GM19452 (cell line): ENCODE results near the gene DGAT2L6.
A peak's percentile ranks its signal among the peaks of the same experiment; 100 is the strongest.
"Not testable (repeated sequence)": the region's sequence is repeated elsewhere in the genome, so short reads cannot be mapped to it uniquely, and the experiment has no call there.

ENCODE experiments used
- ATAC-seq: cut with Tn5 transposase; IDR thresholded peaks from one replicate; pipeline ENCODE4 v1.9.1; 2021; ENCODE audit not compliant: unreplicated experiment

Gene DGAT2L6

DNA sequence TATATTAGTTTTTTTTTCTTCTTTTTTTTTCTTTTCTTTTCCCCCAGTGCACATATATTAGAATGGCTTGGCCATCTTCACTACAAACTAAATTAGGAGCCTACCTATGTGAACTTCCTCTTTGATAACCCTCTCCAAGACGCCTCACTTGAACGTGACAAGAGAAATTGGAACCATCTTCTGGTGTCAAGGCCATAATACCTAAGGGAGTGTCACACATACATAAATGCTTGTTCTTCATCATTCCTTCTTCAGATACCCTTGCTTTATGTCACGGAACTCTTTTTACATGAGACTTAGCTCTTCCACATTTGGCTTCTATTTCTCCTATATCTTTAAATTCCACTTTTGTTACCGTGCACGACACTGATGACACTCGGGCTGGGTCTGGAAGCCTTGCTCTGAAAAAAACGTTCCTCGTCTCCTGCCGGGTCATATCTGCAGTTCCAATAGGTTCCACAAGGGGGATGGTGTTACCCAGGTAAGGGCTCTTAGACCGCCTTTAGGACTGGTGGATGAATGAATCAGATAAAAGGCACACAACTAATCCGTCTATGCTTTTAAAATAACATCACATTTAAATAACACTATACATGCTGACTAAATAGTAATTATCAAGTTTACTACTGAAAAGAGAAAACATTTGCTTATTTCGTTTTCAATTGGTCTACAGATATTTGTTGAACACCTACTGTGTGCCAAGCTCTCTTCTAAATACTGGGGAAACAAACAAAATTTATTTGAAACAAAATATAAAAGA lies 19.9 kb downstream of the DGAT2L6 start:
- peak; percentile 78 for ATAC-seq

DNA sequence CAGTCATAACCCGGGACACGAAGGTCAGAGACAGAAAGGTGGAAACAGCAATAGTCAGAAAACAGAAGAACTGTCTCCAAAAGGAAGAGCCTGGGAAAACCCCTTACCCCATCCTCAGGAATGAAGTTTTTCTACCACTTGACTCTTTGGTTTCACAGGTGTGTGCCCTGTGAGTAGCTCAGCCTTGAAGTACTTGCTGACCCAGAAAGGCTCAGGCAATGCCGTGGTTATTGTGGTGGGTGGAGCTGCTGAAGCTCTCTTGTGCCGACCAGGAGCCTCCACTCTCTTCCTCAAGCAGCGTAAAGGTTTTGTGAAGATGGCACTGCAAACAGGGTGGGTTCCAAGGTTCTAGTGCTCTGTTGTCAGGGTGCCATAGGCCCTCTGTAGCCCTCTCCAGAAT lies 24.4 kb downstream of the DGAT2L6 start:
- ATAC-seq, result no peak

DNA sequence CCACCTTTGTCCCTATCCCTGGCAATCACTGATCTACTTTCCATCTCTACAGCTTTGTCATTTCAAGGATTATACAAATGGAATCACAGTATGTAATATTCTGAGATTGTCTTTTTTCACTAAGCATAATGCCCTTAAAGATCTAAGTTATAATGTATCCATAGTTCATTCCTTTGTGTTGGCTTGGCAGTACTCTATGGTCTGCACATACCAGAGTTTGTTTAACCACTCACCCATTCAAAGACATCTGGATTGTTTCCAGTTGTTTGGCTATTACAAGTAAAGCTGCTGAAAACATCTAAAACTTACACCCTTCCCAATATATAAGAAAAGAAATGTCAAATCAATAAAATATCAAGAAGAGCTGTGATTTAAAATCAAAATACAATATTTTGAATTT lies 31.2 kb downstream of the DGAT2L6 start:
- ATAC-seq, result no peak

DNA sequence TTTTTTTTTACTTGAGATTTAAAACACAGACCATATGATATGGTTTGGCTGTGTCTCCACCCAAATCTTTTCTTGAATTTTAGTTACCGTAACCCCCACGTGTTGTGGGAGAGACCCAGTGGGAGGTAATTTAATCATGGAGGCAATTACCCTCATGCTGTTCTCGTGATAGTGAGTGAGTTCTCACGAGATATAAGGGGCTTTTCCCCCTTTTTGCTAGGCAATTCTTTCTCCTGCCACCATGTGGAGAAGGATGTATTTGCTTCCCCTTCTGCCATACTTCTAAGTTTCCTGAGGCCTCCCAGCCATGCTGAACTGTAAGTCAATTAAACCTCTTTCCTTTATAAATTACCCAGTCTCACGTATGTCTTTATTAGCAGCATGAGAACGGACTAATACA lies 32.3 kb downstream of the DGAT2L6 start:
- not testable (repeated sequence) for ATAC-seq

DNA sequence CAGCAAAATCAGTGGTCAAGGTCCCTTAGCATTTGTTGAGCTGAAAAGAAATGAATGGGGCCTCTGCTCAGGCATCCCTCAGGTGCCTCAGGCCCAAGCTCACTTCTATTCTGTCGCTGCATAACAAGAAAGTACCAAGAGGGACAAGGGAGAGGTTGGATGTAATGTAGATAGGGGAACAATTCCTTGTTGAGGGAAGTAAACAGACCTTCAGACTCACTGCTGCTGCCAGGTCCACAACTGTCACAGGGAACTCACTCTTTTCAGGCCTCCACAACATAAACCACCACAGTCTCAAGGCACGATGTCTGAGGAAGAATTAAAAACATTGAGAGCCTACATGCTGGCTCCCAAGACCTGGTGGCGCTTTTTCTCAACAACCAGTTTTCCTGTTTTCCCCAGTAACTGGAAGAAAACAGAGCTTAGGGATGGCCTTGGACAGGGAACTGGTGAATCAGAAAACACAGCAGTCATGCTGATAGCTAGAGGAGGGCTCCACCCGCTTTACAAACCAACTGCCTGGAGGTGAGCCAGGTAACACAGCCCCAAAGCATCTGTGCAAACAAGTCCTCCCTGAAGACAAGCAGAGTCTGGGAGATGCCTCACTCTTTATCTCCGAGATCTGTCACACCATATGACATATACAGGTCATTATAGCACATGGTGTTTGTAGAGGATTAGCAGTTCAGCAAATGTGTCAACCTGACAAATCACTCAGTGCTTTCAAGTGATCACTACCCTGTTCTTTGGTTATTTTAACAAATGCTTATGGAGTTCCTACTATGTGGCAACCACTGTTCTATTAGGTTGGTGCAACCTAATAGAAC lies 42.9 kb downstream of the DGAT2L6 start:
- no peak for ATAC-seq

DNA sequence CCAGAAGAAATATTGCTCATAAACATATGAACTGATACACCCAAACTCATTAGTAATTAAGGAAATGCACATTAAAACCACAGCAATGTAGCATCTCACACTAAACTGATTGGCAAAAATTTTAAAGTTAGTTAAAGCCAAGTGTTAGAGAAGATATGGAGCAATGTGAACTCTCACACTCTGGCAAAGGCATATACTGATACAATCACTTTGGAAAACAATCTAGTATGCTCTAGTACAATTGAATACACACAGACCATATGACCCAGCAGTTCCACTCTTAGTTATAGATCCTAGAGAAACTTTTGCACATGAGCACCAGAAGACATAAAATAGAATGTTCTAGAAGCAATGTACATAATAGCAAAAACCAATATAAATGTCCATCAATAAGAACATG lies 48.8 kb downstream of the DGAT2L6 start:
- no peak for ATAC-seq

DNA sequence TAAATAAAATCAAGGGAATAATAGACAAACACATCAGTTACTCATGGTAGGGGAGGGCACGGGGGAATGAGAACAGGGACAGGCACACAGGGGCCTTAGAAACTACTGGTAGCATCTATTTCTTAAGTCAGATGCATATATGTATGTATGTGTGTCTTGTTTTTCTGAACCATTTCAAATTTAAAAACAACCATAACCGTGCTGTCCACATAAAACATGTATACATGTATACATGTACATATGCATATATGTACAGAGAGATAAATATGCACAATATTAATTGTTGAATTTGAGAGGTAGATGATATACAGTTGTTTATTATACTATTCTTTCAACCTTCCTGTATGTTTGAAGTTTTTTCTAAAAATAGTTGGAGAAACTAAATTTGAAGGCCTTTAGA lies 49.4 kb downstream of the DGAT2L6 start:
- no peak for ATAC-seq

DNA sequence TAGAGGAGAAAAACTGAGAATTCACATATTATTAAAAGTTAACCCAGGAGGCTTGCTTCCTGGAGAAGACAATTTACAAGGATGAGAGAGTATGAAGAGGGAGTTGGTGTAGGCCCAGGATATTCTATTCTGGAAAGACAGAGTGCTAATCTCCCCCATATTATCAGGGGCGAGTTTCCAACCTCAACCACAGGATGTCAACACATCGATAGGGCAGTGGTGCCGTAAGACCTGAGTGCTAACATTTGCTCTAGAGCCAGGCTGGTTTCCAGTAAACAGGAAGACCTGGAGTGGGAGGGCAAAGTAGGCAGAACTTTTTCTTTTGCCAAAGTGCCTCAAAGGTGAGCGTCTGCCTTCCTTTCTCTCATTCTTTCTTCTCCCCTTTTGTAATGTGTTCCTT lies 54.4 kb downstream of the DGAT2L6 start:
- ATAC-seq, result no peak

DNA sequence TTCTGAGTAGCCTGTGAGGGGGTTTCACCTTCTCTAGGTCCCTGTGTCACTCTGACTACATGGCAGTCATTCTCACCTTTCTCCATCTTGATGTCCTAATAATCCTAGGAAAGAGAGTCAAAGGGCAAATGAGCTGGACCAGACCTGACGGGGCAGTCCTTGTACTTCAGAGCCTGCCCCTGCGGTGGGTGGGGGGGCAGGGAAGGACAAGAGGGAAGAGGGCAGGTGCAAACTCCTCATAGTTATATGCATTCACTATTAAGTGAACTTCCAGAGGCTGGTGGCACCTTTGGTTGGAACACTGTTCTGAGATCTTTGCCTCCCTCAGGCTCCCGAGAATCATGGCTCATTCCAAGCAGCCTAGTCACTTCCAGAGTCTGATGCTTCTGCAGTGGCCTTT lies 57.1 kb downstream of the DGAT2L6 start, which contains the start of gene AWAT1:
Gene AWAT1 (plus strand): TSS at position 301 of the 400 bp plus-strand sequence. CDS start 41 bp downstream, at position 342.
- no peak for ATAC-seq

DNA sequence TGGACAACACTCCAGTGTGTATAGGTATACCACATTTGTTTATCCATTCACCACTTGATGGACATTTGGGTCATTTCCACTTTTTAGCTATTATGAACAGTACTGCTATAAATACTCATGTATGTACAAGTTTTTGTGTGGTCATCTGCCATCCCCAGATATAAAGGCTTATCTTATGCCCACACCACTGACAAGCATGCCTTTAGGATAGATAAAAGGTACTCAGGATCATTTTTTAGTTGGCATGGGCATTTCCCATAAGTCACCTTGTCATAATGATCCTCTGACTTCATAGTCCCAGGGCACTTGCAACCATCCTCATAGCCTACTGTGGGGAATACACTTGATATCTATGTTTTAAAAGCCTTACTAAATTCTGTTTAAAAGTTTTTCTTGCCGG lies 63.5 kb downstream of the DGAT2L6 start:
- ATAC-seq, result no peak

DNA sequence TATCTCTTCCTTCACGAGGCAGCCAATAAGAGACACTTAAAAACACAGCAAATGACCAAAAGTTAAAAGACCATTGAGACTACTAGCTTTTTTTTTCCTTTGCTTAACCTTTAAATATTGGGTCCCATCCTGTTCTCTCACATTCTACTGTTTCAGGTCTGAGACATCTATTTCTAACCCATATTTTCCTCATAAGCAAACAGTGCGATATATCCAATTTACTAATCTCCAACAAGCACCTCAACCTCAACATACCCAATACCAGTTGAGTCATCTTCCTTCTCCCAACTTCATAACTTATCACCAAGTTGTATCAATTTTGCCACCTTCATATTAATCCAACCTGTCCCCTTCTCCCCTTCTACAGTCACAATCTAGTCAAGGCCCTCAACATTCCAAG lies 64.2 kb downstream of the DGAT2L6 start:
- ATAC-seq, result no peak

DNA sequence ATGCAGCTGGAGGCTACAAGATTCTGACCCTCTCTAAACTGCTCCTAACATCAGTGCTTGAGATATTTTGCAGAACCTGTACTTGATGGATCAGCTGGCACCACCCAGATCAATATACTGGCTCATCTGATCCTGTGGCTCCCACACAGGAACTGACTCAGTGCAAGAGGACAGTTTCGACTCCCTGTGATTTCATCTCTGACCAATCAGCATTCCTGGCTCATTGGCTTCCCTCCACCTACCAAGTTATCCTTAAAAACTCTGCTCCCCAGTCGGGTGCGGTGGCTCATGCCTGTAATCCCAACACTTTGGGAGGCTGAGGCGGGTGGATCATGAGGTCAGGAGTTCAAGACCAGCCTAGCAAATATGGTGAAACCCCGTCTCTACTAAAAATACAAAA lies 66.3 kb downstream of the DGAT2L6 start:
- not testable (repeated sequence) for ATAC-seq

DNA sequence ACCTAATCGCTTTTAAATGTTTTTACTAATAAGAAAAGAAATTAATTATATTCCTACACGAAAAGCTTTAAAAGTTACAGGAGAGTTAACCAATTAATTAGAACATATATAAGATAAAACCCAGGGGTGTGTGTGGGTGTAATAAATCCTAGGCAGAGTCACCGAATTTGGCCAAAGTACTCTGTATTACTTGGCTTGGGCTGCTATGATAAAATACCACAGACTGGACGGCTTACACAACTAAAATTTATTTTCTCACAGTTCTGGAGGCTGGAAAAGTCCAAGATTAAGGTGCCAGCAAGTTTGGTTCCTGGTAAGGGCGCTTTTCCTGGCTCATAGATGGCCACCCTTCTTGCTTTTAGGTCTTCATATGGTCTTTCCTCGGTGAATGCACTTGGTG lies 67.6 kb downstream of the DGAT2L6 start:
- ATAC-seq, result no peak

DNA sequence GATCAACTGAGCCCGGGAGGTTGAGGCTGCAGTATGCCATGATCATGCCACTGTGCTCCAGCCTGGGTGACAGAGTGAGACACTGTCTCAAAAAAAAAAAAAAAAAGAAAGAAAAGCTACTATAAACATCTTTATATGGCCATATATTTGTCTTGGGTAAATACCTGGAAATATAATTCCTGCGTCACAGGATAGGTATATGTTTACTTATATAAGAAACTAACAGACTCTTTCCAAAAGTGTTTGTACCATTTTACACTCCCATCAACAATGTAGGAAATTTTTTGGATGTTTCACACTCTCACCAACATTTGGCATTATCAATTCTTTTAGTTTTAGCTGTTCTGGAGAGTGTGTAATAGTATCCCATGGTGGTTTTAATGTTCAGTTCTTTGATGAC lies 70.0 kb downstream of the DGAT2L6 start:
- ATAC-seq, result no peak

DNA sequence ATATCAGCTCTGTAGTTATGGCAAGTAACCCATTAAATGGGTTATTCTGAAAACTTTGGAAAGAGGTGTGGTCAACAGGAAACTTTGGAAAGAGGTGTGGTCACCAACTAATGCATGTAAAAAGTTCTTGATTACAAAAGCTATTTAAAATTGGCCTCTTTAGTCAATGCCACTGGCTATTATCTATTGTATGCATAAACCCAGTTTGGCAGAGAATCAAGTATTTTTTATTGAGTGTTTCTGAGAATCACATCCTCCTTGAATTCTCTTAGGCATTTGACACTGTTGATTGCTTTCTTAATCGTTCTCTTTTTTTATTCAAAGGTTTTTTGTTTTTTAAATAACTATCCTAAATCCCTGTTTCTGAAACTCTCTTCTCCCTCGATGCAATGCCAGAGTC lies 75.2 kb downstream of the DGAT2L6 start:
- ATAC-seq, result no peak

DNA sequence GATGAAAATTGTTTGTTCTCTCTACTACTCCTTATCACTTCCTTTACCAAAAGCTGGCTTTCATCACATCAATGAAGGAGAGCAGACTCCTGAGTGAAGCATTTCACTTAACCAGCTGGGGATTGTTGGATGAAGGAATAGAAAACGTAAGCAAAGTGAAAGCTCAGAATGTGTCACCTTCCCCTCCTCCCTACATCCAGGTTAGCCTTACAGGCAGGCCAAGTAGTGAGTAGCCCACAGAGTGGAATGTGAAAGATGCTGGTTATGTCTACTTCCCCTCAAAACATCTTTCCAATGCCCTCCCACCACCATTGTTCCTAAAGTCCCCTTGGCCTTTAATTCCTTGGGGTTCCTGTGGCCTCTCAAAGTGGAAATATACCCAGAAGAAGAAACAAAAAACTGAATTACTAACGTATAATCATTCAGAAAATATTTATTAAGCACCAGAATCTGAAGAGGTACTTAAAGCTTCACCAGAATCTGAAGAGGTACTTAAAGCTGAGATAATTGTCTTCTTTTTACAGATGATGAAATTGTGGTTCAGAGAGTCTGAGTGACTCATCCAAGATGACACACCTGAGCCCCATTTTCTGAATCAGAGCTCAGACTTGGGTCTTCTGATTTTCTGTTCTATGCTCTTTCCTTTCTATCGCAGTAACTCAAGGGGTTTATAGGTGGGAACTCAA lies 76.2 kb downstream of the DGAT2L6 start:
- no peak for ATAC-seq

DNA sequence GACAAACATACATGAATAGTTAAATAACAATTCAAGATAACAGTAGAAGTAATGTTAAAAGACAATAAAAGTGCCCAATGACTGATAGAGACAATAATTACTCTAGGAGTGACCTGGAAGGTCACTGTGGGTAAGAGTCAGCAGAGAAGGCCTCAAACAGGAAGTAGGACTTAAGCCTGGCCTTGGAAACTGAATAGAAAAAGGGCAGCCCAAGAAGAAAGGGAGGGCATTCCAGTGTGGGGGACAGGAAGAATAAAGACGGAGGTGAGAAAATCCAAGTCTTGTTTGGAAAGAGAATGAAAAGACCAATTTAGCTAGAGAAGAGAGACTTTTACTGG lies 76.7 kb downstream of the DGAT2L6 start:
- no peak for ATAC-seq

DNA sequence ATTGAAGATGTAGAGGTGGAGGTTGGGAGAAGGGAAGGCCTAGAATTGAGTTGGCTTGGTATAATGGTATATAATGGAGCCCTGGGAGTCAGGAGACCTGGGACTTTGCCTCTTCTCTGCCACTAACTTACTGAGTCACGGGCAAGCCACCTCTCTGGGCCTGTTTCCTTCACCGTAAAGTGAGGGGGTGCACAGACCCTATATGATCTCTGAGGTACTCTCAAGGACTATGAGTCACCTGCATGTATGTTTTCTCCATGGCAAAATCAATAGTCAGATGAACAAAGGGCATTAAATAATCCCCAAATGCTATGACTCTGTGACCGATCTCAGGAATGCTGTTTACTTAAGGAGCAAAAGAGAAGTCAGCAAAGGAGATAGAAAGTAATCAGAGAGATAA lies 77.6 kb downstream of the DGAT2L6 start:
- ATAC-seq, result no peak
